Coronary artery (tissue), 2 donors: ENCODE results near the gene KLHL2.

Experiments
- DNase-seq: peaks from one replicate; pipeline ENCODE4 v3.0.0-alpha.2; 2017; ENCODE audit warnings: low spot score
- H3K27ac ChIP-seq, 2 donors: fragments of 200-600 bp; sonication (generic); one replicate each; pipeline ENCODE4 v1.5.1; 2016 to 2019
- H3K4me3 ChIP-seq: fragments of 200-600 bp; sonication (generic); 2 replicates; pipeline ENCODE4 v1.5.1; 2016; ENCODE audit warnings: mild to moderate bottlenecking, moderate library complexity
- CTCF ChIP-seq: fragments of 200-600 bp; sonication (generic); IDR thresholded peaks from one replicate; pipeline ENCODE4 v1.5.1; 2019; ENCODE audit warnings: antibody characterized with exemption

The KLHL2 gene

DNA sequence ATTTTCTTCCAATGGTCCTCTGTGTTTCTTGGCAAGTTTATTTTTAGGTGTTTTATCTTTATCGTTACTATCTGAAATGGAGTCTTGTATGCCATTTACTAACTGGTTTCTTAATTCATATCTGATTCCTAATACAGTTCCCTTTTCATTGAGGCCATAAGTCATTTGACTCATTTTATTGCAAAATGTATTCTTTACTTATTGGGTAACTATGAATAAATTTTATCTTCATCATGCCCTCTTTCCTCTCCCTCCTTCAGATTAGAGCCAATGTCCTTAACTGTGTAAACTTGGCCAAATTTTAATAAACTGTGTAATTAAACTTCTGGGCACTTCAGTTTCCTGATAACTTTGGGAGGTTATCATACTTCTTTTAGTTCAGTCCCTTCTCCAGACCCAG lies 100.8 kb downstream of the KLHL2 start:
- H3K4me3 ChIP-seq: no peak overlapping the region
- no peak for TF ChIP-seq CTCF
- H3K27ac ChIP-seq: no peak overlapping the region
- no peak for DNase-seq

- no peak overlapping the region for H3K27ac ChIP-seq
- no peak for TF ChIP-seq CTCF
Observed at GRCh38 chr4:165308606-165309005, 101.2 kb downstream of the KLHL2 start.

DNA sequence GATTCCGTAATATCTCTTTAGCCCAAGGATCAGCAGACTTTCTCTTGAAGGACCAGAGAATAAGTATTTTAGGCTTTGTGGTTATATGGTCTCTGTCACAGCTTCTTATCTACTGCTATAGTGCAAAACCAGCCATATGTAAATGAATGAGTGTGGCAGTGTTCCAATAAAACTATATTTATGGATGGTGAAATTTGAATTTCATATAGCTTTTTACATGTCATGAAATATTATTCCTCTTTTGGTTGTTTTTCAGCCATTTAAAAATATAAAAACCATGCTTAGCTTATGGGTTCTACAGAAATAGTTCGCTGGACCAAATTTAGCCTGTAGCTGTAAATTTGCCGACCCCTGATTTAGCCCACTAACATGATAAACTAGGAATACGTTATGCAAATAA lies 102.1 kb downstream of the KLHL2 start:
- DNase-seq: no peak
- no peak for TF ChIP-seq CTCF
- H3K27ac ChIP-seq: no peak overlapping the region
- no peak overlapping the region for H3K4me3 ChIP-seq

More at GRCh38 chr4:165308606-165309005, 101.2 kb downstream of the KLHL2 start:
- no peak overlapping the region for H3K4me3 ChIP-seq
- DNase-seq: no peak

- DNase-seq: no peak
- TF ChIP-seq CTCF: no peak
- Histone ChIP-seq H3K27ac (no peak overlapping the region), H3K4me3 (no peak overlapping the region)
Observed at GRCh38 chr4:165312506-165312905, 105.1 kb downstream of the KLHL2 start.

GRCh38 chr4:165319030-165319429 lies 111.7 kb downstream of the KLHL2 start:
- no peak for TF ChIP-seq CTCF
- Histone ChIP-seq H3K27ac (no peak overlapping the region), H3K4me3 (no peak overlapping the region)
- no peak for DNase-seq

DNA sequence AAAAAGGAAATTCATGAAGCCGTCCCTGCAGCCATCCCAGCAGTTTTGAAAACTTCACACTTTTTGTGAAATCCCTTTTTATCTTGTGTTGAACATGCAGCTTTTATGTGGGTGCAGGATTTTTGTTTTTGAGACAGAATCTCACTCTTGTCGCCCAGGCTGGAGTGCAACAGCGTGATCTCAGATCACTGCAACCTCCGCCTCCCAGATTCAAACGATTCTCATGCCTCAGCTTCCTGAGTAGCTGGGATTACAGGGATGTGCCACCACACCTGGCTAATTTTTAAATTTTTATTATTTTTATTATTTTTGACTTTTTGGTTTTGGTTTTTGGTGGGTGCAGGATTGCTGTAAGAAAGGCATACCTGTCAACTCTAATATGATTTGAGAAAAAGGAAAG lies 112.1 kb downstream of the KLHL2 start:
- H3K4me3 ChIP-seq: no peak overlapping the region
- H3K27ac ChIP-seq: no peak overlapping the region
- TF ChIP-seq CTCF: no peak
- no peak for DNase-seq

DNA sequence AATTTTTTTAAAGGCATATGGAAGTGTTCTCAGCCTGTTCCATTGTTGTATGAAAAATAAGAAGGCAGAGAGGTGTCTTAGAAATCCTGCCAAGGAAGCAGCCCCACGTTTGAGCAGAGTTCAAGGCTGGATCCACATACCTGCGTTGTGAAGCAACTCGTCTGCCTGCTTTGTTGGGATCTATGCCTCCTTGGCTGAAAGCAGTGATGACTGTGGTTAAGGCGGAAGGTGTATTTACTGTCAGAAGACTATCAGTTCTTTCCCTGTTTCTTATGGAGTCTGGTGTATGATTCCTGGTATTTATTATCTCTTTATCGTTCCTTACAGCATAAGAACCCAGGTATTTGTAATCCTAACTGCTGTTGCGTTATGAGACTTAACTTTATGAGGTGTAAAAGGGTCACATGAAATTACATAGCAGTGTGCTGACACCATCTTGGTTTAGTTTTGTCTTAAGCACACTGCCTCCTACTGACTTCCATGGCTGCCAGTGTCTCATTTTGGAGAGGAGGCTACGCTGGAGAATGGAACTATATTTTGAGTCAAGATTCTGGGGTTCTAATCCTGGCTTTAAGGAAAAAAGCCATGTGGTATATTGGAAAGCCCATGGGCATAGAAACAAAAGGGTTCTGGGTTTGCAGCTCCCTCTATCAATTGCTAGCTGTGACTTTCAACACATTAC lies 117.0 kb downstream of the KLHL2 start:
- no peak overlapping the region for H3K27ac ChIP-seq
- H3K4me3 ChIP-seq: no peak overlapping the region
- DNase-seq: no peak

More for the DNA sequence above, 117.0 kb downstream of the KLHL2 start:
- no peak for TF ChIP-seq CTCF
